Measurements from ENCODE around the gene DIPK2A. TPM values are rescaled to one million over a fixed set of nuclear protein-coding genes. Genes with fewer than 3 reads are reported as not detected.

The DIPK2A gene
- total and polyA plus RNA-seq, 3 donors from 2014 or later, result 12.4 to 85.0 (median 71.3) TPM

DNA sequence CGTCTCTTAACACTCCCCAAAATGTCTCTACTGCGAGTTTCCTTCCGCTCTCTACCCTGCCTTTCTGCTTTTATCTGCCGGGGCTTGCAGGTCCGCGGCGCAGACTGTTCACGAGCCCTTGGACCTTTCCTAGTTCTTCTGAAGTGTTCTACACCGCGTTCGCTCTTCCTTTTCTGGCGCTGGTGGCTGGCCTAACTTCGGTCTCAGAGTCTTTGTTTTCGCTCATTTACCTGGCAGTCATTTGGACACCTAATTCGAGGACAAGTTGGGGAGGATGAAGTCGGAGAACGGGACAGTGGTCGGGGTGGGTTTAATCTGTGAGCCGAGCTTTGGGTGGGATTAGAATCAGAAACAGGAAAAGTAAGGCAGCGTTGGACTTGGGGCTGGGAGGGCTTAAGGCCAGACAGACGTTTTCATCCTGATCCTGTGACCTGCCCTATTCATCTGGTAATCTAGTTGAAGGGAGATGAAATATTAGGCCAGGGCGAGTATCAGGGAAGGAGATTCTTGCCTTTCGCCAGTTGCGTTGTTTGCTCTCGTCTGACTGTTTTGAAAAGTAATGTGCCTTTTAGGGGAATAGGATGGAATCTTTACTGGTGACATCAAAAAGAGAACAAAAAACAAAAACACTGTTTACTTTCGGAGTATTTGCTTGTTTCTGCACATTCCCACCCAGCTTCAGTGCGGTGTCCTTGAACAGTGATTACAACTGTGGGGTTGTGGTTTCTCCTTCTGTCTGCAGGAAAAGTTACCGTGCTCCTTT lies 1.8 kb downstream of the DIPK2A start:
- Histone ChIP-seq H3K4me1 (peaks cover 10% of the 10 kb centered on the region), H3K4me3 (peak overlapping the region; percentile 82 to 89), H3K27me3 (no peaks in the 10 kb centered on the region), H3K27ac (peak overlapping the region; percentile 92 to 96), H3K36me3 (ENCODE audit: low read depth, missing control alignments) (no peaks in the 10 kb centered on the region), H3K9me3 (no peaks in the 10 kb centered on the region)
- TF ChIP-seq, protein P1, sequence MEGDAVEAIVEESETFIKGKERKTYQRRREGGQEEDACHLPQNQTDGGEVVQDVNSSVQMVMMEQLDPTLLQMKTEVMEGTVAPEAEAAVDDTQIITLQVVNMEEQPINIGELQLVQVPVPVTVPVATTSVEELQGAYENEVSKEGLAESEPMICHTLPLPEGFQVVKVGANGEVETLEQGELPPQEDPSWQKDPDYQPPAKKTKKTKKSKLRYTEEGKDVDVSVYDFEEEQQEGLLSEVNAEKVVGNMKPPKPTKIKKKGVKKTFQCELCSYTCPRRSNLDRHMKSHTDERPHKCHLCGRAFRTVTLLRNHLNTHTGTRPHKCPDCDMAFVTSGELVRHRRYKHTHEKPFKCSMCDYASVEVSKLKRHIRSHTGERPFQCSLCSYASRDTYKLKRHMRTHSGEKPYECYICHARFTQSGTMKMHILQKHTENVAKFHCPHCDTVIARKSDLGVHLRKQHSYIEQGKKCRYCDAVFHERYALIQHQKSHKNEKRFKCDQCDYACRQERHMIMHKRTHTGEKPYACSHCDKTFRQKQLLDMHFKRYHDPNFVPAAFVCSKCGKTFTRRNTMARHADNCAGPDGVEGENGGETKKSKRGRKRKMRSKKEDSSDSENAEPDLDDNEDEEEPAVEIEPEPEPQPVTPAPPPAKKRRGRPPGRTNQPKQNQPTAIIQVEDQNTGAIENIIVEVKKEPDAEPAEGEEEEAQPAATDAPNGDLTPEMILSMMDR (IDR thresholded peaks at IDR 0.05), result no peak
- 0 to 1% methylated on average over 27 to 28 of the region's 28 CpGs for WGBS, 2 donors
- intact Hi-C loops (cut with DNase I; ENCODE audit: low total_unique reads), result no loop called here
- peak; percentile 87 for DNase-seq

DNA sequence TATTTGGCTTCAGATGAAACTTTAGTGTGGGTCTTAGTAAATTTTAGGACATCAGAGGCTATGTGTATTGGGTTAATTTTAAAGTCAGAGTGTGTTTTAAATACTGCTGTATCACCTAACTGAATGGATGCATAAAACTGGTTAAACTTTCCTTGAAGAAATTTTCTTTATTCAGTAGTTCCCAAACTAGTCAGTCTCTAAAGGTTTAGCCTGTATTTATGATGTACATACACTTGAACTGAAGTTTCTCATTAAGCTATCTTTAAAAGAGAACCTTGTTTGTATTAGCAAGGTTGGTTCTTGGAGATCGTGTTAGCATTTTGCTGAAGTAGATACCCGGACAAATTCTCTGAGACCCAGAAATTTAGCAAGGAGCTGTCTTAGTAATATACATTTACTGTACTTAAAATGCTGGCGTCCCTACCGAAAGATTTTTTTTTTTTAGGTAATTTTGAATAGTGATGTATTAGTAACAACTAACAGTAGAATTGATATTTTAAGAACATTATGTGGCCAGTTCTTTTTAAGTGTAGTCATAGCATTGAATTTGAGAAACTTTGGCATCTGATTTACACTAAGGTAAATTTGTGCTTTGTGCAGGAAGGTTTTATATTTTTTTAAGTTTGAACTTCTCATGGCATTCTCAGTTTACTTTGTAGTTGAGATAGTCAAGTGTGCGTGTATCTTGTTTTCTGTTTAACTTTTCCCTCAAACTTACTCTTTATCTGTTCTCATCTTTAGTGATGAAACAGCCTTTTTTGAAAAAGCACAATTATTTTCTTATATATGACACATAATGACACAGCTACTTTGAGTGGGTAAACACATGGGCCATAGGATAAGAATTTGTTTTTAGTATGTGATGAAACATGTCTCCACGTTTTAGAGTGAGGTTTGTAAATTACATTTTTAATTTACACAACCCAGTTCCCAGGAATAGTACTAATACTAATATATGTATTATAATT lies 2.9 kb downstream of the DIPK2A start:
- TF ChIP-seq POLR2A (IDR thresholded peaks at IDR 0.05), result no peak
- TF ChIP-seq, protein P1 (IDR thresholded peaks at IDR 0.05), result no peak
- DNase-seq, result no peak
- Histone ChIP-seq H3K9me3 (no peaks in the 10 kb centered on the region), H3K4me1 (peaks cover 10% of the 10 kb centered on the region), H3K27ac (peak overlapping the region; percentile 92 to 96), H3K4me3 (peak overlapping the region; percentile 82 to 89), H3K36me3 (ENCODE audit: low read depth, missing control alignments) (no peaks in the 10 kb centered on the region), H3K27me3 (no peaks in the 10 kb centered on the region)
- intact Hi-C loops (cut with DNase I; ENCODE audit: low total_unique reads), result no loop called here
- WGBS, 2 donors, result 7 to 12% methylated on average over 6 of the region's 6 CpGs

DNA sequence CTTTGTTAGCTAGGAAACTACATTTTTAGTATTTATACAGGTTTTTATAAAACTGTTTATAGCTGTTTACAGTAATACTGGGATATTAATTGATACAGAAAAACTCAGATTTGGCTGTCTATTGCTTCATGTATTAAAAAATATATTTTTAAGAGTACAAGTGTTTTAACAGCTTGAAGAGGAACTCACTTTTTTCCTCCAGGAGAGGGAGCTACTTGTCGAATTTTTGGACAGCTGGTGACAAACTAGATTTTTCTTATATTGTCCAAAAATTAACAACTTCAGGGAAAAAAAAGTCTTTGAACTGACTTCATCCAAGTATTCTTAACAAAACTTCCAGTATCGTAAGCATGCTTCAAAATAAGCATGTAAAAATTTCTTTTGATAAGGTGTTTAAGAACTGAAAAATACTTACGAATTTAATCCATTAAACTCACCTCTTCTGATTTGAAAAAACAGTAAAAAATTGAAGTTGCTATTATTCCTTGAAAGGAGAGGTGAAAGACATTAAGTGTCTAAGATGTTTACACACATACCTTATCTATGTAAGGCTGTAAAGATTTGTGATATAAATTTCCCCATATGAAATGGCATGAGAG lies 4.0 kb downstream of the DIPK2A start:
- 14 to 20% methylated on average over 3 of the region's 3 CpGs for WGBS, 2 donors
- Histone ChIP-seq H3K36me3 (ENCODE audit: low read depth, missing control alignments) (no peaks in the 10 kb centered on the region), H3K9me3 (no peaks in the 10 kb centered on the region), H3K4me1 (peaks cover 6% of the 10 kb centered on the region), H3K27ac (peak overlapping the region in 1 of 2 donors; percentile 96), H3K4me3 (no peak overlapping the region), H3K27me3 (no peaks in the 10 kb centered on the region)
- no peak for TF ChIP-seq POLR2A (IDR thresholded peaks at IDR 0.05)
- TF ChIP-seq, protein P1 (IDR thresholded peaks at IDR 0.05), result peak; percentile 44 to 67 (median 48)
- DNase-seq, result peak; percentile 16
- intact Hi-C loops (cut with DNase I; ENCODE audit: low total_unique reads), result no loop called here

DNA sequence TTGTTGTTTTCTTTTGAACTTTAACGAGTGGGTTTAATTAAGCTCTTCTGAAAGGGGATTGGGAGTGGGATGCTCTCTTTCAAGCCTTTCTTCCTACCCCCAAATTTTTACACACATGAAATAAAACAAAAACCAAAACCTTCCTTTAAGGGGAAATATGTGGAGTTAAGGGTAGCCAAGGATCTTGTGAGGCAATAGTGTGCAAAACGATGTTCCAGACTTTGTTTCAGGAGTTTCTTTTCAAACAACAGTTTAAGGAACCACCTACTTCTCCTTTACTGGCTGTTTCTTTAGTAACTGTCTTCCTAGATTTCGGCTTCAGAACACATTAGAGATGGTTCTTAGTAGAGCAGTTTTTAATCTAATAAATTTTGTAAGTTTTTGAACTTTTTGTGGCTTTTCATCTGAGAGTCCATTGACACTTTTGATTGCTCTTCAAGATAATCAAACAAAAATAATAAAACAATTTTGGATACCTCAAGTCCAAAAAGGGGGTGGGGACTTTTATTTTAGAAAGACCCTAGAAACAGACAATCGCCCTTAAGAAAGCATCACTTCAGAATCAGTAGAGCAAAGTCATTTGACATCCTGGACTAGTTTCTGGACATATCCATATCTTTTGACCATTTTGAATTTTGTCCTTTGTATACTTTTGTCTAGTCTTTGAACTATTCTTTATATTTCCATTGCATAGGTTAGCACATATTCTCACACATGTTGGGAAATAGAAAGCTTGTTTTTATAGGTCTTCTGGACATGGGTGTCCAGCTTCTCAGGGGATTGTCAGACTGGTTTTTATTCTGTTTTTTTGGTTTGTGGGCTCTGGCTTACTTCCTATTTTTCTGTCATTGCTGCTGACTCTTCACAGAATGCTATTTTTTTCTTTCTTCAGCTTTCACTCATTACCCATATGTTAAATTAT lies 6.0 kb downstream of the DIPK2A start:
- H3K4me3 ChIP-seq, result no peak overlapping the region
- no peaks in the 10 kb centered on the region for H3K36me3 ChIP-seq (ENCODE audit: low read depth, missing control alignments)
- TF ChIP-seq, protein P1 (IDR thresholded peaks at IDR 0.05), result no peak
- TF ChIP-seq POLR2A (IDR thresholded peaks at IDR 0.05), result no peak
- H3K9me3 ChIP-seq, result no peaks in the 10 kb centered on the region
- H3K4me1 ChIP-seq, result peaks cover 6% of the 10 kb centered on the region
- no peaks in the 10 kb centered on the region for H3K27me3 ChIP-seq
- intact Hi-C loops (cut with DNase I; ENCODE audit: low total_unique reads), result no loop called here
- 29 to 31% methylated on average over 4 of the region's 4 CpGs for WGBS, 2 donors
- DNase-seq, result no peak
- H3K27ac ChIP-seq, result peak overlapping the region; percentile 31 to 58
